GM12872 (cell line): ENCODE measurements around the gene CABCOCO1.

Experiments
- CTCF ChIP-seq: IDR thresholded peaks from 3 replicates; pipeline ENCODE4 v1.5.1; 2011; ENCODE audit warnings: low read depth, mild to moderate bottlenecking, low read length, moderate library complexity; ENCODE audit not compliant: insufficient read depth

Gene CABCOCO1

GRCh38 chr10:61798713-61799112, 136.0 kb downstream of the CABCOCO1 start:
- TF ChIP-seq CTCF, result no peak

DNA sequence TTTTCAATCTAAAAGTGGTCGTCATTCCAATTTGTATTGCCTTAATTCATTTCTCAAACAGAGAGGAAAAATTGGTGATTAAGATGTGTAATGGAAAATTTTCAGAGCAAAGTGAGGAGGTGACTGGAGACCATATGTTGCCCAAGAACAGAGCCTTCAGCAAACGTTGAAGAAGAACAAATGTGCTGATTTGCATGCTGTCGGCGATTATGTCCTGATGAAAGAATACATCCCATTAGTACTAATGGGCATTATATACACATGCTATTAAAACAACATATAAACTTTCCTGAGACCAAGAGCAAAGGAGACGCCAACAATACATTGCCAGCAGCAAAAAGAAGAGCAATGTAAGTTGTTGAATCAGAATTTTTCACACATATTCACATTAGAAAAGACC, 138.8 kb downstream of the CABCOCO1 start:
- TF ChIP-seq CTCF, result no peak

GRCh38 chr10:61803269-61803668, 140.5 kb downstream of the CABCOCO1 start:
- TF ChIP-seq CTCF, result no peak

DNA sequence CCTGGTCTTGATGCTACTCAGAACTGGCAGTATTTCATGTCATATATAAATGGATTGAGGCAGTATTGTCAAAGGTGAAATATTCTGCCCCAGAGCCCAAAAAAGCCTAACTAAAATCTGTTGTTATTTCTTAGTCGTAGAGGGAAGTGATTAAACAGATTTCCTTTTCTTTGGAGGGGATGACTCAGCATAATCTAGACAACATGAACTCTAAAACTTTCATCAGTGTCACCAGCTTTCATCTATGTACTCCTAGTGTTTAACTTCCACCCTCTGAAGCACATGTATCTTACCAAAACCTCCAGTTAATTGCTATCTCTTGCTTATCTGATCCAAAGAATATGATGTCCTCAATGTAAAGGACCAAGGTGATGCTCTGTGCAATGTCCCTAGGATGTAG, 141.7 kb downstream of the CABCOCO1 start:
- no peak for TF ChIP-seq CTCF

GRCh38 chr10:61805091-61805490, 142.4 kb downstream of the CABCOCO1 start:
- TF ChIP-seq CTCF, result no peak

DNA sequence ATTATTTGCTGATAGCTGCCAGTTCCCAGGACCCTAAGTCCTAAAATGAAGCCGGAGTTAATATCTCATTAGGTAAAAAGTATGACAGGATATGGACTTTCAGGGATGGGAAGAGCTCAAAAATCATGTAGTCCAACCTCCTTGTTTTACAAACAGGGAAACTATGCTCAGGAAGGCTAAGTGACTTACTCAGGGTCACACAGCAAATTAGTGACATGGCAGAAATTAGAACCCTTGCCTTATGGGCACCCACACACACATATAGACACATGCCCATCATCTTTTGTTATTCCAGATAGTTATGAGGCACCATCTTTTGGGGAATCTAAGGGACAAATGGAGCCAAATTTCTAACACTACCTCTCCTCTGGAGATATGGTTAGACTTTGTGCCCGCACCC, 147.5 kb downstream of the CABCOCO1 start:
- no peak for TF ChIP-seq CTCF

DNA sequence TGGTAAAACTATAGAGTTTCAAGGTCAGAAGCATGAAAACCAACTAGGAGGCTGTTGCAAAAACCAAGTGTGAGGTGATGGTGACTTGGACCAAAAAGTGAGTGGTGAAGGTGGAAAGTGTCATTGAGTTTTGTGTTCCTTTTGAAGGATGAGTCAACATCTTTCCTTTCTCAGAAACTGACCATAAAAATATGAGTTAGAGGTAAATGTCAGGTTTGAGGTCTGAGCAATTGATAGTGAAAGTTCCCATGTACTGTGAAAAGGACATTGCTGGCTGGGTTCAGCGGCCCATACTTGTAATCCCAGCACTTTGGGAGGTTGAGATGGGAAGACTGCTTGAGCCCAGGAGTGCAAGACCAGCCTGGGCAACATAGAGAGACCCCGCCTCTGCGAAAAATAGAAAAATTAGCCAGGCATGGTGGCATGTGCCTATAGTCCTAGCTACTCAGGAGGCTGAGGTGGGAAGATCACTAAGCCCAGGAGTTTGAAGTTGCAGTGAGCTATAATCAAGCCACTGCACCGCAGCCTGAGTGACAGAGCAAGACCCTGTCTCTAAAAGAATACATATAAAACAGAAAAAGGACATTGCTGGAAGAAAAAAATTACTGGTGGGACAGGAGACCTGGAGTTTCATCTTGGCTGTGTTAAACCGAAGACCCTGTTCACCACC, 149.5 kb downstream of the CABCOCO1 start:
- no peak for TF ChIP-seq CTCF
